Measurements from ENCODE around the gene GFER. TPM values are rescaled to one million over a fixed set of nuclear protein-coding genes. Genes with fewer than 3 reads are reported as not detected.
A peak's percentile ranks its signal among the peaks of the same experiment; 100 is the strongest.

GFER gene
- total and polyA plus RNA-seq, 2 of the 8 experiments (the other 6 are each of a cell fraction or from before 2014, with no cell fraction given), result 17.7 to 37.9 TPM

GRCh38 chr16:1942810-1943726, 40.9 kb upstream of the GFER start, which contains the start of gene MSRB1 (continued):
- TF ChIP-seq CHD7 (IDR thresholded peaks at IDR 0.05; ENCODE audit: insufficient replicate concordance, low read length), result no peak
- TF ChIP-seq, protein P1, sequence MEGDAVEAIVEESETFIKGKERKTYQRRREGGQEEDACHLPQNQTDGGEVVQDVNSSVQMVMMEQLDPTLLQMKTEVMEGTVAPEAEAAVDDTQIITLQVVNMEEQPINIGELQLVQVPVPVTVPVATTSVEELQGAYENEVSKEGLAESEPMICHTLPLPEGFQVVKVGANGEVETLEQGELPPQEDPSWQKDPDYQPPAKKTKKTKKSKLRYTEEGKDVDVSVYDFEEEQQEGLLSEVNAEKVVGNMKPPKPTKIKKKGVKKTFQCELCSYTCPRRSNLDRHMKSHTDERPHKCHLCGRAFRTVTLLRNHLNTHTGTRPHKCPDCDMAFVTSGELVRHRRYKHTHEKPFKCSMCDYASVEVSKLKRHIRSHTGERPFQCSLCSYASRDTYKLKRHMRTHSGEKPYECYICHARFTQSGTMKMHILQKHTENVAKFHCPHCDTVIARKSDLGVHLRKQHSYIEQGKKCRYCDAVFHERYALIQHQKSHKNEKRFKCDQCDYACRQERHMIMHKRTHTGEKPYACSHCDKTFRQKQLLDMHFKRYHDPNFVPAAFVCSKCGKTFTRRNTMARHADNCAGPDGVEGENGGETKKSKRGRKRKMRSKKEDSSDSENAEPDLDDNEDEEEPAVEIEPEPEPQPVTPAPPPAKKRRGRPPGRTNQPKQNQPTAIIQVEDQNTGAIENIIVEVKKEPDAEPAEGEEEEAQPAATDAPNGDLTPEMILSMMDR (IDR thresholded peaks at IDR 0.05; ENCODE audit: control extremely low read depth in 1 of 3, insufficient read depth in 1 of 3, low read depth in 1 of 3, low read length in 3 of 3), result no peak; a peak in 1 of 4 replicates
- peak in 1 of 2 experiments; percentile 43; a peak in 1 of 4 replicates for TF ChIP-seq SIN3A (conservative IDR thresholded peaks at IDR 0.05 in 1 of 2, IDR thresholded peaks at IDR 0.05 in 1 of 2; ENCODE audit: low read depth in 1 of 2, low read length in 2 of 2)
- no peak for TF ChIP-seq BCL11A (IDR thresholded peaks at IDR 0.05; ENCODE audit: low read depth in 2 of 2, low read length in 2 of 2)
- TF ChIP-seq POU5F1 (IDR thresholded peaks at IDR 0.05; ENCODE audit: low read depth, low read length), result no peak
- TF ChIP-seq JUND (IDR thresholded peaks at IDR 0.05; ENCODE audit: low read length), result no peak
